Right atrium auricular region (tissue), 2 donors: ENCODE data around the gene DNAH8. TPM values are rescaled to one million over a fixed set of nuclear protein-coding genes. Genes with fewer than 3 reads are reported as not detected.

Experiments used
- DNase-seq: peaks from one replicate; pipeline ENCODE4 v3.0.0-alpha.2; 2019; ENCODE audit warnings: low spot score
- H3K27ac ChIP-seq, 2 donors: fragments of 200-600 bp; sonication (generic); 1 replicate in 1 of 2; 2 replicates in 1 of 2; pipeline ENCODE4 v1.5.1; 2016 to 2019
- H3K27me3 ChIP-seq, 2 donors: fragments of 200-600 bp; sonication (generic); one replicate each; pipeline versions ENCODE4 v1.5.1 to v1.6.0; 2017 to 2019
- H3K36me3 ChIP-seq: fragments of 200-600 bp; sonication (generic); one replicate; pipeline ENCODE4 v1.5.1; 2016
- H3K4me1 ChIP-seq, 2 donors: fragments of 200-600 bp; sonication (generic); one replicate each; pipeline versions ENCODE4 v1.5.1 to v1.6.0; 2017 to 2019
- H3K4me3 ChIP-seq, 2 donors: fragments of 200-600 bp; sonication (generic); 1 replicate in 1 of 2; 2 replicates in 1 of 2; pipeline ENCODE4 v1.5.1; 2017 to 2019; ENCODE audit warnings: mild to moderate bottlenecking in 1 of 2, moderate library complexity in 1 of 2
- H3K9me3 ChIP-seq, 2 donors: fragments of 200-600 bp; sonication (generic); one replicate each; pipeline ENCODE4 v1.5.1; 2019
- total RNA-seq, 2 donors: library from RNA; depleted of rRNA; stranded (reverse); fragments of >200 nt; gene quantifications; one replicate each; pipeline ENCODE4 v1.1.0, GENCODE V29; 2016
- TF ChIP-seq, protein P1 (sequence below), 2 donors: fragments of 200-600 bp; sonication (generic); IDR thresholded peaks; one replicate each; pipeline ENCODE4 v1.5.1; 2019; ENCODE audit warnings: antibody characterized with exemption in 2 of 2

The DNAH8 gene
- total RNA-seq, 2 donors from 2014 or later: 0.04 TPM; not detected in 1

GRCh38 chr6:38813041-38813823 lies 98.1 kb downstream of the DNAH8 start:
- Histone ChIP-seq H3K27me3 (no peaks in the 10 kb centered on the region), H3K9me3 (no peaks in the 10 kb centered on the region), H3K36me3 (no peaks in the 10 kb centered on the region), H3K4me1 (no peaks in the 10 kb centered on the region), H3K27ac (no peak overlapping the region), H3K4me3 (no peak overlapping the region)
- no peak for DNase-seq
- TF ChIP-seq, protein P1, sequence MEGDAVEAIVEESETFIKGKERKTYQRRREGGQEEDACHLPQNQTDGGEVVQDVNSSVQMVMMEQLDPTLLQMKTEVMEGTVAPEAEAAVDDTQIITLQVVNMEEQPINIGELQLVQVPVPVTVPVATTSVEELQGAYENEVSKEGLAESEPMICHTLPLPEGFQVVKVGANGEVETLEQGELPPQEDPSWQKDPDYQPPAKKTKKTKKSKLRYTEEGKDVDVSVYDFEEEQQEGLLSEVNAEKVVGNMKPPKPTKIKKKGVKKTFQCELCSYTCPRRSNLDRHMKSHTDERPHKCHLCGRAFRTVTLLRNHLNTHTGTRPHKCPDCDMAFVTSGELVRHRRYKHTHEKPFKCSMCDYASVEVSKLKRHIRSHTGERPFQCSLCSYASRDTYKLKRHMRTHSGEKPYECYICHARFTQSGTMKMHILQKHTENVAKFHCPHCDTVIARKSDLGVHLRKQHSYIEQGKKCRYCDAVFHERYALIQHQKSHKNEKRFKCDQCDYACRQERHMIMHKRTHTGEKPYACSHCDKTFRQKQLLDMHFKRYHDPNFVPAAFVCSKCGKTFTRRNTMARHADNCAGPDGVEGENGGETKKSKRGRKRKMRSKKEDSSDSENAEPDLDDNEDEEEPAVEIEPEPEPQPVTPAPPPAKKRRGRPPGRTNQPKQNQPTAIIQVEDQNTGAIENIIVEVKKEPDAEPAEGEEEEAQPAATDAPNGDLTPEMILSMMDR (IDR thresholded peaks at IDR 0.05): no peak

GRCh38 chr6:38814761-38815160 lies 99.7 kb downstream of the DNAH8 start:
- DNase-seq: no peak
- H3K27ac ChIP-seq: no peak overlapping the region
- H3K27me3 ChIP-seq: no peaks in the 10 kb centered on the region
- no peaks in the 10 kb centered on the region for H3K4me1 ChIP-seq
- H3K4me3 ChIP-seq: no peak overlapping the region
- no peaks in the 10 kb centered on the region for H3K9me3 ChIP-seq
- no peaks in the 10 kb centered on the region for H3K36me3 ChIP-seq
- TF ChIP-seq, protein P1 (IDR thresholded peaks at IDR 0.05): no peak

- Histone ChIP-seq H3K4me3 (no peak overlapping the region), H3K4me1 (no peaks in the 10 kb centered on the region), H3K27ac (no peak overlapping the region), H3K9me3 (no peaks in the 10 kb centered on the region), H3K27me3 (no peaks in the 10 kb centered on the region), H3K36me3 (no peaks in the 10 kb centered on the region)
- TF ChIP-seq, protein P1 (IDR thresholded peaks at IDR 0.05): no peak
- no peak for DNase-seq
Measured at GRCh38 chr6:38815250-38815649, 100.1 kb downstream of the DNAH8 start.

DNA sequence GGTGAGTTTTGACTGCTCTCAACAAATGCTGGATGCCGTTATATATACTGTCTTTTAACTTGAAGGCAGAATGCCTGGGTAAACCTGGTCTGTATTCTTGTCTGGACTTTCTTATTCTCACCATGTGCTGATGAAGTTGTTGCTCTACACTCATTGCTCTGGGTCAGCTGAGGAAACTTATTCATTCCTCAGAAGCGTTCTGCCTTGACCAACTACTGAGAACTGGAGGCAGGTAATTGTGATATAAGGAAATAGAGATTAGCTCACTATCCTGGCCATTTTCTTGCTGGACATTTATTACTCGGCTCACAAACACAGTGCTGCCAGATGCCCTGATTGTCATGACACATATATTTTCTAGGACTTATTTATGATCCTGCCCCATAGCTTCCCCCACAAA lies 103.6 kb downstream of the DNAH8 start:
- H3K27me3 ChIP-seq: no peaks in the 10 kb centered on the region
- no peaks in the 10 kb centered on the region for H3K9me3 ChIP-seq
- no peak overlapping the region for H3K27ac ChIP-seq
- H3K36me3 ChIP-seq: no peaks in the 10 kb centered on the region
- no peaks in the 10 kb centered on the region for H3K4me1 ChIP-seq
- H3K4me3 ChIP-seq: no peak overlapping the region
- DNase-seq: no peak
- TF ChIP-seq, protein P1 (IDR thresholded peaks at IDR 0.05): no peak

GRCh38 chr6:38822963-38823362 lies 107.9 kb downstream of the DNAH8 start:
- no peaks in the 10 kb centered on the region for H3K27me3 ChIP-seq
- DNase-seq: no peak
- TF ChIP-seq, protein P1 (IDR thresholded peaks at IDR 0.05): no peak
- H3K4me3 ChIP-seq: no peak overlapping the region
- H3K36me3 ChIP-seq: no peaks in the 10 kb centered on the region
- H3K9me3 ChIP-seq: peaks cover 0 to 3% of the 10 kb centered on the region in 2 donors
- no peak overlapping the region for H3K27ac ChIP-seq
- H3K4me1 ChIP-seq: no peaks in the 10 kb centered on the region
